B cell (primary cell): ENCODE measurements around the gene C5orf15. TPM values are rescaled to one million over a fixed set of nuclear protein-coding genes. Genes with fewer than 3 reads are reported as not detected.

Source experiments
- ATAC-seq: fragments of 200-7000 bp; cut with Tn5 transposase; one replicate; pipeline ENCODE4 v1.10.0; 2021; ENCODE audit warnings: low read depth, mild to moderate bottlenecking, moderate number of reproducible peaks, moderate library complexity
- CTCF ChIA-PET: fragments of 350-600 bp; sonication (Branson Sonifier 250); formaldehyde crosslinking; loops from one replicate; lab custom pipeline; 2021; ENCODE audit warnings: antibody characterized with exemption, inconsistent platforms; lab: Charles Lee
- POLR2A ChIA-PET: fragments of 350-600 bp; sonication (Branson Sonifier 250); formaldehyde crosslinking; loops from one replicate; lab custom pipeline; 2021; ENCODE audit warnings: antibody characterized with exemption; lab: Charles Lee
- DNase-seq: peaks from one replicate; pipeline ENCODE4 v3.0.0; 2013
- H2AFZ ChIP-seq: 2 replicates; pipeline ENCODE4 v1.6.1; 2012; ENCODE audit warnings: mild to moderate bottlenecking, low read depth, low read length; ENCODE audit not compliant: insufficient read depth, poor library complexity, severe bottlenecking
- H3K27ac ChIP-seq, 2 donors: 1 replicate in 1 of 2; 2 replicates in 1 of 2; pipeline ENCODE4 v1.5.1; 2012 to 2013; ENCODE audit warnings: low read length in 2 of 2, mild to moderate bottlenecking in 2 of 2, moderate library complexity in 1 of 2
- H3K27me3 ChIP-seq, 4 experiments: fragments of 200-600 bp in 1 of 4; sonication (generic) in 1 of 4; replicated peaks in 1 of 4; 1 replicate in 2 of 4; 2 replicates in 2 of 4; pipeline versions ENCODE4 v1.6.1 to v1.7.0; 2013 to 2016; ENCODE audit warnings: low read length in 3 of 4, mild to moderate bottlenecking in 2 of 4, mixed read lengths in 1 of 4, moderate library complexity in 1 of 4; ENCODE audit not compliant: insufficient read depth in 4 of 4, control insufficient read depth in 3 of 4; ENCODE audit errors: control extremely low read depth in 1 of 4
- H3K36me3 ChIP-seq, 2 experiments: replicated peaks in 1 of 2; 1 replicate in 1 of 2; 2 replicates in 1 of 2; pipeline versions ENCODE4 v1.6.1 to v1.7.1; 2013; ENCODE audit warnings: low read length in 1 of 2; ENCODE audit not compliant: insufficient read depth in 2 of 2, control insufficient read depth in 1 of 2; ENCODE audit errors: control extremely low read depth in 1 of 2, extremely low read depth in 1 of 2
- H3K4me1 ChIP-seq, 2 donors: fragments of 200-600 bp in 1 of 2; sonication (generic) in 1 of 2; 1 replicate in 1 of 2; 2 replicates in 1 of 2; pipeline versions ENCODE4 v1.5.1 to v1.6.1; 2013 to 2017; ENCODE audit warnings: low read length in 2 of 2; ENCODE audit not compliant: control insufficient read depth in 2 of 2, insufficient read depth in 2 of 2
- H3K4me2 ChIP-seq: replicated peaks from 2 replicates; pipeline ENCODE3; 2012; ENCODE audit warnings: mild to moderate bottlenecking, low read depth, low read length; ENCODE audit not compliant: poor library complexity, severe bottlenecking
- H3K4me3 ChIP-seq, 5 experiments: fragments of 200-600 bp in 1 of 5; sonication (generic) in 1 of 5; 1 replicate in 3 of 5; 2 replicates in 2 of 5; pipeline versions ENCODE4 v1.5.1 to v1.7.0; 2011 to 2016; ENCODE audit warnings: low read length in 4 of 5, mild to moderate bottlenecking in 4 of 5, low read depth in 2 of 5, control low read depth in 1 of 5, moderate library complexity in 1 of 5; ENCODE audit not compliant: insufficient read depth in 1 of 5; ENCODE audit errors: control extremely low read depth in 1 of 5, extremely low read depth in 1 of 5
- H3K79me2 ChIP-seq: fragments of 200-600 bp; sonication (generic); one replicate; pipeline ENCODE4 v1.6.0; 2016; ENCODE audit warnings: low read length; ENCODE audit not compliant: control insufficient read depth, insufficient read depth
- H3K9ac ChIP-seq: fragments of 200-600 bp; sonication (generic); 2 replicates; pipeline ENCODE4 v1.6.1; 2017; ENCODE audit warnings: mild to moderate bottlenecking, low read length, moderate library complexity
- H3K9me3 ChIP-seq, 3 donors: one replicate each; pipeline versions ENCODE4 v1.6.1 to v1.7.1; 2013; ENCODE audit warnings: low read length in 2 of 3; ENCODE audit not compliant: control insufficient read depth in 2 of 3, insufficient read depth in 1 of 3; ENCODE audit errors: control extremely low read depth in 1 of 3
- H4K20me1 ChIP-seq: 2 replicates; pipeline ENCODE4 v1.6.0; 2012; ENCODE audit warnings: mild to moderate bottlenecking, low read length; ENCODE audit not compliant: insufficient read depth, control insufficient read depth, poor library complexity, severe bottlenecking
- H3K27ac Mint-ChIP-seq: one replicate; pipeline ENCODE4 v1.8.0; 2021; ENCODE audit warnings: mixed read lengths
- H3K27me3 Mint-ChIP-seq: one replicate; pipeline ENCODE4 v1.8.0; 2021; ENCODE audit warnings: mixed read lengths
- H3K4me1 Mint-ChIP-seq: one replicate; pipeline ENCODE4 v1.8.0; 2021; ENCODE audit warnings: mixed read lengths
- H3K4me3 Mint-ChIP-seq: one replicate; pipeline ENCODE4 v1.8.0; 2021; ENCODE audit warnings: mixed read lengths
- H3K9me3 Mint-ChIP-seq: one replicate; pipeline ENCODE4 v1.8.0; 2022; ENCODE audit warnings: mixed read lengths; ENCODE audit not compliant: insufficient read depth
- EZH2 ChIP-seq: IDR thresholded peaks from 2 replicates; pipeline ENCODE4 v1.6.1; 2012; ENCODE audit warnings: borderline replicate concordance, low read depth, mild to moderate bottlenecking, moderate library complexity, low read length; ENCODE audit not compliant: insufficient read depth, poor library complexity, severe bottlenecking
- WGBS: methylation state at CpG from one replicate; pipeline ENCODE4 v1.1.5; 2013; ENCODE audit warnings: missing lambda C conversion rate; ENCODE audit not compliant: insufficient coverage; 5-methylcytosine and 5-hydroxymethylcytosine counted together
- intact Hi-C: fragments of 100-400 bp; cut with micrococcal nuclease; formaldehyde crosslinking; loops from one replicate; pipeline ENCODE4 v1.10.0; 2022
- polyA plus RNA-seq: library from polyadenylated mRNA; depleted of rRNA; stranded (reverse); fragments of >200 nt; gene quantifications from 2 replicates; pipeline ENCODE4 v1.2.3, GENCODE V29; 2012
- total RNA-seq, 2 donors: library from RNA; stranded (reverse); fragments of 120-200 nt in 1 of 2; gene quantifications; 1 replicate in 1 of 2; 2 replicates in 1 of 2; pipeline versions ENCODE4 v1.2.3 to v1.2.4, GENCODE V29; 2013 to 2022
- TF ChIP-seq, protein P1 (sequence below): fragments of 200-600 bp; IDR thresholded peaks from one replicate; pipeline ENCODE4 v1.8.0; 2022; ENCODE audit warnings: antibody characterized with exemption, mild to moderate bottlenecking

The C5orf15 gene
- total and polyA plus RNA-seq, 2 donors (not counting 1 experiment from before 2014, with no cell fraction given): 22.7 to 28.2 TPM

DNA sequence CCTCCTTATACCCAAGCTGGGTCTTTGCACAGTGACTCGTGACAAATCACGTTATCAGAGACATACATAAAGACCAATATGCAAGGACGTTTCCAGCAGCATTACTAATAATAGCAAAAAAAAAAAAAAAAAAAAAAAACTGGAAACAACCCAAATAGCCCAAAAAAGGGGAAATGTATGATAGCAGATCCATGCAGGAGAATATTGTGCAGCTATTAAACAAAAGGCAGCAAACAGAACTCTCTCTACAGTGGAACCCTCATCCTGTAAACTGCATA lies 37.7 kb downstream of the C5orf15 start:
- peak overlapping the region; percentile 95 for H3K27ac Mint-ChIP-seq
- no peak for TF ChIP-seq EZH2
- TF ChIP-seq, protein P1, sequence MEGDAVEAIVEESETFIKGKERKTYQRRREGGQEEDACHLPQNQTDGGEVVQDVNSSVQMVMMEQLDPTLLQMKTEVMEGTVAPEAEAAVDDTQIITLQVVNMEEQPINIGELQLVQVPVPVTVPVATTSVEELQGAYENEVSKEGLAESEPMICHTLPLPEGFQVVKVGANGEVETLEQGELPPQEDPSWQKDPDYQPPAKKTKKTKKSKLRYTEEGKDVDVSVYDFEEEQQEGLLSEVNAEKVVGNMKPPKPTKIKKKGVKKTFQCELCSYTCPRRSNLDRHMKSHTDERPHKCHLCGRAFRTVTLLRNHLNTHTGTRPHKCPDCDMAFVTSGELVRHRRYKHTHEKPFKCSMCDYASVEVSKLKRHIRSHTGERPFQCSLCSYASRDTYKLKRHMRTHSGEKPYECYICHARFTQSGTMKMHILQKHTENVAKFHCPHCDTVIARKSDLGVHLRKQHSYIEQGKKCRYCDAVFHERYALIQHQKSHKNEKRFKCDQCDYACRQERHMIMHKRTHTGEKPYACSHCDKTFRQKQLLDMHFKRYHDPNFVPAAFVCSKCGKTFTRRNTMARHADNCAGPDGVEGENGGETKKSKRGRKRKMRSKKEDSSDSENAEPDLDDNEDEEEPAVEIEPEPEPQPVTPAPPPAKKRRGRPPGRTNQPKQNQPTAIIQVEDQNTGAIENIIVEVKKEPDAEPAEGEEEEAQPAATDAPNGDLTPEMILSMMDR: no peak
- no peaks in the 10 kb centered on the region for H3K36me3 ChIP-seq
- intact Hi-C loops: no loop called here
- H3K9me3 Mint-ChIP-seq: no peaks in the 10 kb centered on the region
- H2AFZ ChIP-seq: no peak overlapping the region
- H4K20me1 ChIP-seq: no peaks in the 10 kb centered on the region
- no CpG with 5 or more reads among the region's 3 CpGs for WGBS
- no peaks in the 10 kb centered on the region for H3K27me3 ChIP-seq
- H3K4me2 ChIP-seq: peak overlapping the region; percentile 83
- H3K27ac ChIP-seq: peak overlapping the region; percentile 93 to 96
- ChIA-PET POLR2A (interaction anchor here (0.7 to 0.8 kb wide), 2 partner anchors 8 to 16 kb away, joined by 4 to 8 read pairs; no protein-coding TSS in a partner anchor), CTCF (interaction anchor here (0.7 to 3.2 kb wide), 8 partner anchors 8 to 508 kb away, joined by 3 to 23 read pairs (median 5); no protein-coding TSS in a partner anchor)
- H3K4me1 ChIP-seq: peaks cover 90 to 92% of the 10 kb centered on the region in 2 donors
- DNase-seq (no peak), ATAC-seq (no peak)
- no peaks in the 10 kb centered on the region for H3K27me3 Mint-ChIP-seq
- H3K9me3 ChIP-seq: peaks cover 0 to 13% (median 0%) of the 10 kb centered on the region in 3 donors
- peak overlapping the region; percentile 79 for H3K4me3 Mint-ChIP-seq
- H3K4me3 ChIP-seq: peak overlapping the region in 3 of 5 experiments; percentile 1 to 33 (median 25)
- peaks cover 87% of the 10 kb centered on the region for H3K4me1 Mint-ChIP-seq
- H3K79me2 ChIP-seq: peaks cover 6% of the 10 kb centered on the region
- peak overlapping the region; percentile 43 for H3K9ac ChIP-seq

DNA sequence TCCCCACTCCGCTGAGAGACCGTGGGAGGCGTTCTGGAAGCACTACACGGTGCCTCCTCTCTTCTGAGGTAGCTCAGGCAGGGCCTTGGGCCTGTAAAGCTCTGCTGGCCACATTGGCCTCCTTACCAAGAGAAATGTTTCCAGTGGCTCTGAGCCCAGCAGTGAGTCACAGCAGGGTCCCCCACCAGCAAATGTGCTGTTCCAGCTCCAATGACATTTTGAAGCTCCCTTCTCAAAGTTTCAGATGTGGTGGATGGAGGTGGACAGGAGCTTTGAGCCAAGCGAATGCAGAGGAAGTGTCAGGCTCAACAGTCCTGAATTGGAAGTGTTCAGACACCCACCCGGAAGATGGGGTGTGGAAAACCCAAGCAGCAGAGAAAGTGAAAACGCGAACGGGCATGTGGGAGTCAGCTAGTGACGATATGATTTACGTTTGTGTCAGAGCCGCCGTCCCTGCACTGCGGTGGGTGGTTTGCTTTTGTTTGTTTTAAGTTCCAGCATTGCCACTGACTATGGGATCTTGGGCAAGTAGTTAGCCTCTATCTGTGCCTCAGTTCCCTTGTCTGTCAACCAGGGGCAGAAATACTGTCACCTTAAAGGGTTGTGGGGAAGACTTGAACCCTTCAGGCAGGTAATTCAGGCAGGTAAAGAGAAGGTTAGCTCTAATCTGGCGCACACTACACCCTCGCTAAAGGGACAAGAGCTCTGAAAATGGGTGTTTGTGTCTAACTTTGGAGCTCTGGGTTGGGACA lies 38.2 kb downstream of the C5orf15 start:
- Histone ChIP-seq H3K9me3 (peaks cover 0 to 10% (median 0%) of the 10 kb centered on the region in 3 donors), H3K9ac (peak overlapping the region; percentile 43), H3K4me3 (peak overlapping the region in 3 of 5 experiments; percentile 1 to 50 (median 33)), H3K36me3 (no peaks in the 10 kb centered on the region), H3K79me2 (peaks cover 6% of the 10 kb centered on the region), H2AFZ (peak overlapping the region; percentile 43), H3K4me1 (peaks cover 86 to 90% of the 10 kb centered on the region in 2 donors), H3K4me2 (peak overlapping the region; percentile 83), H3K27me3 (no peaks in the 10 kb centered on the region), H4K20me1 (no peaks in the 10 kb centered on the region), H3K27ac (peak overlapping the region; percentile 93 to 96)
- H3K27ac Mint-ChIP-seq: peak overlapping the region; percentile 95
- peak; percentile 80 for DNase-seq
- peak; percentile 9 for ATAC-seq
- H3K4me3 Mint-ChIP-seq: peak overlapping the region; percentile 79
- WGBS: 29% methylated on average over 14 of the region's 16 CpGs
- H3K9me3 Mint-ChIP-seq: no peaks in the 10 kb centered on the region
- TF ChIP-seq EZH2: no peak
- TF ChIP-seq, protein P1: no peak
- intact Hi-C loops: no loop called here
- ChIA-PET POLR2A (interaction anchor here (0.6 to 1.2 kb wide), 5 partner anchors 9 to 170 kb away, joined by 3 to 8 read pairs (median 4); no protein-coding TSS in a partner anchor), CTCF (interaction anchor here (0.7 to 3.2 kb wide), 11 partner anchors 9 to 507 kb away, joined by 3 to 23 read pairs (median 4); no protein-coding TSS in a partner anchor)
- no peaks in the 10 kb centered on the region for H3K27me3 Mint-ChIP-seq
- peaks cover 85% of the 10 kb centered on the region for H3K4me1 Mint-ChIP-seq
